WI38 (cell line): ENCODE results near the gene TREH.
"Not testable (repeated sequence)": the region's sequence is repeated elsewhere in the genome, so short reads cannot be mapped to it uniquely, and the experiment has no call there.

ENCODE experiments used
- H3K4me3 ChIP-seq: 2 replicates; pipeline ENCODE4 v1.5.1; 2011; ENCODE audit warnings: low read depth, mild to moderate bottlenecking, control low read depth, low read length
- CTCF ChIP-seq: IDR thresholded peaks from 2 replicates; pipeline ENCODE4 v1.5.1; 2012; ENCODE audit warnings: low read depth, mild to moderate bottlenecking, control low read depth, low read length

TREH gene

GRCh38 chr11:118690553-118691304, 11.3 kb upstream of the TREH start:
- H3K4me3 ChIP-seq: no peak overlapping the region

DNA sequence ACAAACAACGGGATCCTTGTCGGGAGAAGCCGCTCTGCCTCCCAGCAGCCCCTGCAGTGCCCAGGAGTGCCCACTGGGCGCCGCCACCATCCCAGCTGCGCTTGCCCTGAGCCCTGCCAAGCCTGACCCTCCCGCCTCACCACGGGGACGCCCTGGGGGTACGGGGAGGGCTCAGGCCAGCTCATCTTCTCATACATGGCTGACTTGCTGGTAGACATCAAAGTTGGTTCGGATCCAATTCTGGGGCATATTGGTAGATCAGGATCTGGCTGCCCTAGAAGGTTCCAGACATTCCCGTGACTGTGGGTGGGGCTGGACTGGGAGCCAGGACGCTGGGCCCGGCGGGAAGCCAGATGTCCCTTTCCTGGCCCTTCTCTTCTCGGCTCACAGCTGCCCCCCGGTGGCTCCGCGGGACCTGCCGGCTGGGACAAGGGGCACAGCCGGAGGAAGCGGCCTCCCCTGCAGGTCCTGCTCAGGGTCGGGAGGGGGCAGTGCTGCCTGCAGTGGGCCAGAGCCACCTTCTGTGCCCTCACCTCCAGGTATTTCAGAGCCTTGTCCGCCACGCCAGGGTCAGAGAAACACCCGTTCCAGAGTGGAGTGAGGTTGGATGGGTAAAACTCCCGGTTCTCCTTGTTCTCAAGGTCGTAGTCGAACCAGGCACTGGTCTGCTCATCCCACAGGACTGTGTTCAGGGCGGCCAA, 10.6 kb upstream of the TREH start:
- peak; percentile 81 for TF ChIP-seq CTCF
- peak overlapping the region; percentile 52 for H3K4me3 ChIP-seq

More at GRCh38 chr11:118690553-118691304, 11.3 kb upstream of the TREH start:
- TF ChIP-seq CTCF: no peak

- H3K4me3 ChIP-seq: no peak overlapping the region
- no peak for TF ChIP-seq CTCF
Measured at GRCh38 chr11:118689503-118689851, 10.0 kb upstream of the TREH start.

GRCh38 chr11:118688851-118689502, 9.5 kb upstream of the TREH start:
- H3K4me3 ChIP-seq: no peak overlapping the region
- TF ChIP-seq CTCF: no peak

DNA sequence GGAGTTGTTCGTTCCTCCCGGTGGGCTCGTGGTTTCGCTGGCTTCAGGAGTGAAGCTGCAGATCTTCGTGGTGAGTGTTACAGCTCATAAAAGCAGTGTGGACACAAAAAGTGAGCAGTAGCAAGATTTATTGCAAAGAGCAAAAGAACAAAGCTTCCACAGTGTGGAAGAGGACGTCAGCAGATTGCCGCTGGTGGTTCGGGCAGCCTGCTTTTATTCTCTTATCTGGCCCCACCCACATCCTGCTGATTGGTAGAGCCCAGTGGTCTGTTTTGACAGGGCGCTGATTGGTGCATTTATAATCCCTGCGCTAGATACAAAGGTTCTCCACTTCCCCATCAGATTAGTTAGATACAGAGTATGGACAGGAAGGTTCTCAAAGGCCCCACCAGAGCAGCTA, 8.9 kb upstream of the TREH start:
- H3K4me3 ChIP-seq: not testable (repeated sequence)

GRCh38 chr11:118687906-118688305, 8.5 kb upstream of the TREH start:
- no peak for TF ChIP-seq CTCF
- H3K4me3 ChIP-seq: no peak overlapping the region

- H3K4me3 ChIP-seq: no peak overlapping the region
- TF ChIP-seq CTCF: no peak
Measured at GRCh38 chr11:118684187-118684586, 4.7 kb upstream of the TREH start.

DNA sequence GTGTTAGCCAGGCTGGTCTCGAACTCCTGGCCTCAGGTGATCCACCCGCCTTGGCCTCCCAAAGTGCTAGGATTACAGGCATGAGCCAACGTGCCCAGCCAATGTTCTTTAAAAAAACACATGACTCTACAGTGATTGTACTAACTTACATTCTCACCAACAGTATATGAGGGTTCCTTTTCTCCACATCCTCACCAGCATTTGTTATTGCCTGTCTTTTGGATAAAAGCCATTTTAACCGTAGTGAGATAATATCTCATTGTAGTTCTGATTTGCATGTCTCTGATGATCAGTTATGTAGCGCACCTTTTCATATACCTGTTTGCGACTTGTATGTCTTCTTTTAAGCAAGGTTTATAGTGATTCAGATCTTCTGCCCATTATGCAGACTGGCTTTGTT, 3.5 kb upstream of the TREH start:
- H3K4me3 ChIP-seq: not testable (repeated sequence)
